Measurements from ENCODE around the gene CSMD2. TPM values are rescaled to one million over a fixed set of nuclear protein-coding genes. Genes with fewer than 3 reads are reported as not detected.

CSMD2 gene
- polyA plus RNA-seq, 1 experiment, result 1.8 TPM

- Histone ChIP-seq H3K36me3 (ENCODE audit: control insufficient read depth, insufficient read depth, low read length) (no peaks in the 10 kb centered on the region), H3K27me3 (ENCODE audit: control insufficient read depth, insufficient read depth, low read length) (no peaks in the 10 kb centered on the region), H3K4me3 (ENCODE audit: low read depth, low read length) (no peak overlapping the region)
- ChIA-PET CTCF (no interaction called here), POLR2A (no interaction called here)
- no peak for DNase-seq (ENCODE audit: low read depth)
- TF ChIP-seq CTCF (IDR thresholded peaks at IDR 0.05; ENCODE audit: insufficient read depth, low read depth, low read length), result no peak
Observed at GRCh38 chr1:33698361-33699035, 466.5 kb downstream of the CSMD2 start.

GRCh38 chr1:33697816-33698215 lies 467.2 kb downstream of the CSMD2 start:
- ChIA-PET CTCF (no interaction called here), POLR2A (no interaction called here)
- H3K36me3 ChIP-seq (ENCODE audit: control insufficient read depth, insufficient read depth, low read length), result no peaks in the 10 kb centered on the region
- no peak overlapping the region for H3K4me3 ChIP-seq (ENCODE audit: low read depth, low read length)
- no peak for DNase-seq (ENCODE audit: low read depth)
- H3K27me3 ChIP-seq (ENCODE audit: control insufficient read depth, insufficient read depth, low read length), result no peaks in the 10 kb centered on the region
- no peak for TF ChIP-seq CTCF (IDR thresholded peaks at IDR 0.05; ENCODE audit: insufficient read depth, low read depth, low read length)

GRCh38 chr1:33696962-33697361 lies 468.1 kb downstream of the CSMD2 start:
- no peak for DNase-seq (ENCODE audit: low read depth)
- TF ChIP-seq CTCF (IDR thresholded peaks at IDR 0.05; ENCODE audit: insufficient read depth, low read depth, low read length), result no peak
- Histone ChIP-seq H3K36me3 (ENCODE audit: control insufficient read depth, insufficient read depth, low read length) (no peaks in the 10 kb centered on the region), H3K4me3 (ENCODE audit: low read depth, low read length) (no peak overlapping the region), H3K27me3 (ENCODE audit: control insufficient read depth, insufficient read depth, low read length) (no peaks in the 10 kb centered on the region)
- CTCF ChIA-PET, result no interaction called here
- POLR2A ChIA-PET, result no interaction called here

- Histone ChIP-seq H3K4me3 (ENCODE audit: low read depth, low read length) (no peak overlapping the region), H3K36me3 (ENCODE audit: control insufficient read depth, insufficient read depth, low read length) (no peaks in the 10 kb centered on the region), H3K27me3 (ENCODE audit: control insufficient read depth, insufficient read depth, low read length) (no peaks in the 10 kb centered on the region)
- no peak for TF ChIP-seq CTCF (IDR thresholded peaks at IDR 0.05; ENCODE audit: insufficient read depth, low read depth, low read length)
- POLR2A ChIA-PET, result no interaction called here
- DNase-seq (ENCODE audit: low read depth), result no peak
- CTCF ChIA-PET, result interaction anchor here (0.6 to 1.2 kb wide), 3 partner anchors 12 to 901 kb away, joined by 3 to 4 read pairs (median 3); no protein-coding TSS in a partner anchor
Observed at GRCh38 chr1:33696311-33696710, 468.7 kb downstream of the CSMD2 start.

GRCh38 chr1:33692206-33693188 lies 472.5 kb downstream of the CSMD2 start:
- H3K36me3 ChIP-seq (ENCODE audit: control insufficient read depth, insufficient read depth, low read length), result no peaks in the 10 kb centered on the region
- no peaks in the 10 kb centered on the region for H3K27me3 ChIP-seq (ENCODE audit: control insufficient read depth, insufficient read depth, low read length)
- no peak for DNase-seq (ENCODE audit: low read depth)
- no peak overlapping the region for H3K4me3 ChIP-seq (ENCODE audit: low read depth, low read length)
- ChIA-PET POLR2A (no interaction called here), CTCF (interaction anchor here (0.8 to 1.7 kb wide), 2 partner anchors 59 to 207 kb away, joined by 3 read pairs; no protein-coding TSS in a partner anchor)
- TF ChIP-seq CTCF (IDR thresholded peaks at IDR 0.05; ENCODE audit: insufficient read depth, low read depth, low read length), result no peak

Measured in BJ (cell line).